Measurements from ENCODE around the gene BEST2.
A peak's percentile ranks its signal among the peaks of the same experiment; 100 is the strongest.

The BEST2 gene

GRCh38 chr19:12757544-12758274 lies 6.1 kb downstream of the BEST2 start:
- peak; percentile 96 for ATAC-seq

GRCh38 chr19:12759686-12760085 lies 8.1 kb downstream of the BEST2 start:
- no peak for TF ChIP-seq CREB5 (CRISPR knock-in tag; IDR thresholded peaks at IDR 0.05; ENCODE audit: low read depth)
- no peak for TF ChIP-seq PPARA (CRISPR knock-in tag; IDR thresholded peaks at IDR 0.05; ENCODE audit: borderline replicate concordance)
- no peak for TF ChIP-seq ZFP3 (CRISPR knock-in tag; IDR thresholded peaks at IDR 0.05)
- TF ChIP-seq ISL1 (CRISPR knock-in tag; IDR thresholded peaks at IDR 0.05): no peak
- TF ChIP-seq TOX (CRISPR knock-in tag; IDR thresholded peaks at IDR 0.05; ENCODE audit: borderline replicate concordance): no peak
- no peak for TF ChIP-seq ZNF70 (CRISPR knock-in tag; IDR thresholded peaks at IDR 0.05)
- TF ChIP-seq ZNF565 (CRISPR knock-in tag; conservative IDR thresholded peaks at IDR 0.05; ENCODE audit: low read depth): no peak
- TF ChIP-seq POU6F1 (CRISPR knock-in tag; IDR thresholded peaks at IDR 0.05; ENCODE audit: borderline replicate concordance, low read depth): no peak
- no peak for TF ChIP-seq TSHZ2 (CRISPR knock-in tag; IDR thresholded peaks at IDR 0.05)
- no peak for TF ChIP-seq ESRRG (CRISPR knock-in tag; IDR thresholded peaks at IDR 0.05)
- no peak for TF ChIP-seq ZC3H10 (CRISPR knock-in tag; IDR thresholded peaks at IDR 0.05)
- no peak for TF ChIP-seq CSRNP3 (CRISPR knock-in tag; IDR thresholded peaks at IDR 0.05)
- TF ChIP-seq PATZ1 (CRISPR knock-in tag; IDR thresholded peaks at IDR 0.05; ENCODE audit: borderline replicate concordance): no peak
- TF ChIP-seq RARB (CRISPR knock-in tag; IDR thresholded peaks at IDR 0.05): no peak
- no peak for TF ChIP-seq BACH2 (CRISPR knock-in tag; IDR thresholded peaks at IDR 0.05; ENCODE audit: borderline replicate concordance)
- no peak for TF ChIP-seq ARNTL (CRISPR knock-in tag; IDR thresholded peaks at IDR 0.05; ENCODE audit: borderline replicate concordance, low read depth)
- no peak for TF ChIP-seq ZNF8 (CRISPR knock-in tag; IDR thresholded peaks at IDR 0.05)
- no peak for TF ChIP-seq SNAI2 (CRISPR knock-in tag; IDR thresholded peaks at IDR 0.05)
- ATAC-seq: no peak

More at GRCh38 chr19:12757544-12758274, 6.1 kb downstream of the BEST2 start:
- no peak for TF ChIP-seq CSRNP3 (CRISPR knock-in tag; IDR thresholded peaks at IDR 0.05)
- 0 out of 2 replicates have a peak, but pooled peaks have one; percentile 19 for TF ChIP-seq POU6F1 (CRISPR knock-in tag; IDR thresholded peaks at IDR 0.05; ENCODE audit: borderline replicate concordance, low read depth)
